ENCODE measurements around the gene ANKRD45. TPM values are rescaled to one million over a fixed set of nuclear protein-coding genes. Genes with fewer than 3 reads are reported as not detected.

Gene ANKRD45
- total RNA-seq, 1 experiment from 2014 or later: 0.44 TPM

DNA sequence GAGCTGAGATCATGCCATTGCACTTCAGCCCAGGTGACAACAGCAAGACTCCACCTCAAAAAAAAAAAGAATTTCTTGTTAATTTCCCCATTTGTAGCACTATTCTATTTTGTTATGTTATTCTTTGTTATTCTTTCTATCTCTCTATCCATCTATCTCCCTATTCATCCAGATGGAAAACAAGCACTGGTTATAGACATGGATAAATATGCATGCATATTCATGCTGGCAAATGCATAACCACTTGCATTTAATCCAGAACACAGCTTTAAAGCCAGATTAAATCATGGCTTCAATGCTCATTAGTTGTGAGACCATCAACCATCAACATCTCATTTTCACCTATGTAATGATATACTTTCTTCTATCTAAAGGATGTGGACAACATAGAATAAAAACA is 23.6 kb upstream of the ANKRD45 start:
- H3K9me2 ChIP-seq (ENCODE audit: insufficient read depth): no peaks in the 10 kb centered on the region
- H3K27ac ChIP-seq (ENCODE audit: low read depth, low read length): no peak overlapping the region
- H3K9me3 ChIP-seq (ENCODE audit: control insufficient read depth in 1 of 2, insufficient read depth in 1 of 2, low read depth in 1 of 2, low read length in 2 of 2): no peaks in the 10 kb centered on the region
- intact Hi-C loops (cut with micrococcal nuclease): no loop called here
- H3K79me2 ChIP-seq (ENCODE audit: insufficient read depth, low read length): no peaks in the 10 kb centered on the region
- DNase-seq (ENCODE audit: low read depth, low spot score): no peak
- ATAC-seq: no peak
- H2AFZ ChIP-seq (ENCODE audit: low read depth, low read length, poor library complexity, severe bottlenecking): no peak overlapping the region
- TF ChIP-seq EGR1 (IDR thresholded peaks at IDR 0.05; ENCODE audit: low read depth): no peak
- TF ChIP-seq ZNF274 (IDR thresholded peaks at IDR 0.05; ENCODE audit: low read depth, low read length): no peak
- no peak for TF ChIP-seq SIN3A (IDR thresholded peaks at IDR 0.05; ENCODE audit: low read depth)
- TF ChIP-seq, protein P1, sequence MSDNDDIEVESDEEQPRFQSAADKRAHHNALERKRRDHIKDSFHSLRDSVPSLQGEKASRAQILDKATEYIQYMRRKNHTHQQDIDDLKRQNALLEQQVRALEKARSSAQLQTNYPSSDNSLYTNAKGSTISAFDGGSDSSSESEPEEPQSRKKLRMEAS (IDR thresholded peaks at IDR 0.05): no peak
- TF ChIP-seq CTCF (IDR thresholded peaks at IDR 0.05 in 2 of 3, conservative IDR thresholded peaks at IDR 0.05 in 1 of 3; ENCODE audit: borderline replicate concordance in 1 of 3, insufficient read depth in 1 of 3, low read depth in 2 of 3, low read length in 2 of 3): no peak
- TF ChIP-seq SP1 (IDR thresholded peaks at IDR 0.05; ENCODE audit: low read depth): no peak
- TF ChIP-seq JUND (IDR thresholded peaks at IDR 0.05): no peak
- no peak for TF ChIP-seq ZFX (IDR thresholded peaks at IDR 0.05)
- no peak for TF ChIP-seq ELF1 (IDR thresholded peaks at IDR 0.05; ENCODE audit: borderline replicate concordance, low read depth)
- H3K36me3 ChIP-seq (ENCODE audit: control insufficient read depth in 1 of 2, insufficient read depth in 2 of 2, low read length in 2 of 2): no peaks in the 10 kb centered on the region
- no peaks in the 10 kb centered on the region for H4K20me1 ChIP-seq (ENCODE audit: insufficient read depth)
- no peak overlapping the region for H3K4me3 ChIP-seq (replicated peaks in 1 of 2; ENCODE audit: low read depth in 1 of 2, low read length in 2 of 2)
- H3K9ac ChIP-seq (ENCODE audit: low read length): no peak overlapping the region
- RAD21 ChIA-PET (ENCODE audit: low non-redundant PET in 1 of 2, low total read pairs in 2 of 2, uncharacterized antibody in 2 of 2, unreplicated experiment in 2 of 2): no interaction called here
- no peak overlapping the region for H3K4me2 ChIP-seq (ENCODE audit: low read length)
- no peaks in the 10 kb centered on the region for H3K27me3 ChIP-seq (ENCODE audit: insufficient read depth, low read length)
- no peaks in the 10 kb centered on the region for H3K4me1 ChIP-seq (ENCODE audit: control insufficient read depth in 1 of 2, insufficient read depth in 2 of 2, low read length in 2 of 2)
- CTCF ChIA-PET: no interaction called here
- POLR2A ChIA-PET: no interaction called here
- BruUV-seq (replicated peaks): no TSS peak

GRCh38 chr1:173688300-173688699 is 18.6 kb upstream of the ANKRD45 start:
- Histone ChIP-seq H2AFZ (ENCODE audit: low read depth, low read length, poor library complexity, severe bottlenecking) (no peak overlapping the region), H4K20me1 (ENCODE audit: insufficient read depth) (no peaks in the 10 kb centered on the region), H3K4me2 (ENCODE audit: low read length) (no peak overlapping the region), H3K4me1 (ENCODE audit: control insufficient read depth in 1 of 2, insufficient read depth in 2 of 2, low read length in 2 of 2) (no peaks in the 10 kb centered on the region), H3K79me2 (ENCODE audit: insufficient read depth, low read length) (no peaks in the 10 kb centered on the region), H3K9ac (ENCODE audit: low read length) (no peak overlapping the region), H3K4me3 (replicated peaks in 1 of 2; ENCODE audit: low read depth in 1 of 2, low read length in 2 of 2) (no peak overlapping the region), H3K36me3 (ENCODE audit: control insufficient read depth in 1 of 2, insufficient read depth in 2 of 2, low read length in 2 of 2) (no peaks in the 10 kb centered on the region), H3K27me3 (ENCODE audit: insufficient read depth, low read length) (no peaks in the 10 kb centered on the region), H3K9me2 (ENCODE audit: insufficient read depth) (no peaks in the 10 kb centered on the region), H3K27ac (ENCODE audit: low read depth, low read length) (no peak overlapping the region), H3K9me3 (ENCODE audit: control insufficient read depth in 1 of 2, insufficient read depth in 1 of 2, low read depth in 1 of 2, low read length in 2 of 2) (no peaks in the 10 kb centered on the region)
- intact Hi-C loops (cut with micrococcal nuclease): no loop called here
- ATAC-seq (no peak), DNase-seq (ENCODE audit: low read depth, low spot score) (no peak)
- ChIA-PET RAD21 (ENCODE audit: low non-redundant PET in 1 of 2, low total read pairs in 2 of 2, uncharacterized antibody in 2 of 2, unreplicated experiment in 2 of 2) (no interaction called here), CTCF (no interaction called here), POLR2A (no interaction called here)
- no TSS peak for BruUV-seq (replicated peaks)
- no peak for TF ChIP-seq POLR2AphosphoS5 (IDR thresholded peaks at IDR 0.05; ENCODE audit: low read depth, low read length)
- no peak for TF ChIP-seq POLR2A (IDR thresholded peaks at IDR 0.05; ENCODE audit: borderline replicate concordance, extremely low read depth, insufficient read depth, insufficient read length)
- TF ChIP-seq, protein P1 (IDR thresholded peaks at IDR 0.05): no peak
- no peak for TF ChIP-seq ZNF274 (IDR thresholded peaks at IDR 0.05; ENCODE audit: low read depth, low read length)
- TF ChIP-seq JUND (IDR thresholded peaks at IDR 0.05): no peak
- no peak for TF ChIP-seq EGR1 (IDR thresholded peaks at IDR 0.05; ENCODE audit: low read depth)
- no peak for TF ChIP-seq ELF1 (IDR thresholded peaks at IDR 0.05; ENCODE audit: borderline replicate concordance, low read depth)
- TF ChIP-seq EZH2phosphoT487 (IDR thresholded peaks at IDR 0.05; ENCODE audit: borderline replicate concordance): no peak
- no peak for TF ChIP-seq EZH2 (IDR thresholded peaks at IDR 0.05)
- no peak for TF ChIP-seq YY1 (IDR thresholded peaks at IDR 0.05; ENCODE audit: extremely low read depth, insufficient replicate concordance, low read depth, low read length)
- no peak for TF ChIP-seq FOSL1 (IDR thresholded peaks at IDR 0.05; ENCODE audit: low read depth)
- TF ChIP-seq, protein P2, sequence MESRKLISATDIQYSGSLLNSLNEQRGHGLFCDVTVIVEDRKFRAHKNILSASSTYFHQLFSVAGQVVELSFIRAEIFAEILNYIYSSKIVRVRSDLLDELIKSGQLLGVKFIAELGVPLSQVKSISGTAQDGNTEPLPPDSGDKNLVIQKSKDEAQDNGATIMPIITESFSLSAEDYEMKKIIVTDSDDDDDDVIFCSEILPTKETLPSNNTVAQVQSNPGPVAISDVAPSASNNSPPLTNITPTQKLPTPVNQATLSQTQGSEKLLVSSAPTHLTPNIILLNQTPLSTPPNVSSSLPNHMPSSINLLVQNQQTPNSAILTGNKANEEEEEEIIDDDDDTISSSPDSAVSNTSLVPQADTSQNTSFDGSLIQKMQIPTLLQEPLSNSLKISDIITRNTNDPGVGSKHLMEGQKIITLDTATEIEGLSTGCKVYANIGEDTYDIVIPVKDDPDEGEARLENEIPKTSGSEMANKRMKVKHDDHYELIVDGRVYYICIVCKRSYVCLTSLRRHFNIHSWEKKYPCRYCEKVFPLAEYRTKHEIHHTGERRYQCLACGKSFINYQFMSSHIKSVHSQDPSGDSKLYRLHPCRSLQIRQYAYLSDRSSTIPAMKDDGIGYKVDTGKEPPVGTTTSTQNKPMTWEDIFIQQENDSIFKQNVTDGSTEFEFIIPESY (IDR thresholded peaks at IDR 0.05; ENCODE audit: extremely low read depth, insufficient replicate concordance, low read length): no peak
- TF ChIP-seq CEBPB (IDR thresholded peaks at IDR 0.05; ENCODE audit: low read depth): no peak

Data from HCT116 (cell line).